NCI-H1092 (cell line): ENCODE data around the gene PAQR9.

Source experiments
- DNase-seq: peaks from one replicate; lab custom pipeline; 2025; lab: John Stamatoyannopoulos, UW

The PAQR9 gene

GRCh38 chr3:142950972-142951371 lies 12.5 kb downstream of the PAQR9 start:
- no peak for DNase-seq

GRCh38 chr3:142947799-142948575 lies 15.5 kb downstream of the PAQR9 start:
- DNase-seq: no peak

GRCh38 chr3:142947352-142947751 lies 16.1 kb downstream of the PAQR9 start:
- DNase-seq: no peak

- no peak for DNase-seq
These were observed 16.6 kb downstream of the PAQR9 start for GRCh38 chr3:142946861-142947260.

GRCh38 chr3:142945023-142945422 lies 18.5 kb downstream of the PAQR9 start:
- DNase-seq: no peak

- no peak for DNase-seq
These were observed 19.1 kb downstream of the PAQR9 start for GRCh38 chr3:142944342-142944741.

GRCh38 chr3:142943870-142944269 lies 19.6 kb downstream of the PAQR9 start:
- DNase-seq: no peak

- no peak for DNase-seq
These were observed 20.1 kb downstream of the PAQR9 start for GRCh38 chr3:142943349-142943748.

GRCh38 chr3:142941373-142942123 lies 21.9 kb downstream of the PAQR9 start:
- DNase-seq: no peak

- DNase-seq: no peak
These were observed 23.0 kb downstream of the PAQR9 start for GRCh38 chr3:142940472-142940871.

- no peak for DNase-seq
These were observed 23.5 kb downstream of the PAQR9 start for GRCh38 chr3:142940000-142940399.

- no peak for DNase-seq
These were observed 27.5 kb downstream of the PAQR9 start for GRCh38 chr3:142935963-142936362.

- DNase-seq: no peak
These were observed 28.6 kb downstream of the PAQR9 start for GRCh38 chr3:142934887-142935269.

- DNase-seq: no peak
These were observed 29.2 kb downstream of the PAQR9 start for GRCh38 chr3:142934128-142934886.

- DNase-seq: no peak
These were observed 32.3 kb downstream of the PAQR9 start for GRCh38 chr3:142931222-142931621.

GRCh38 chr3:142930463-142930862 lies 33.0 kb downstream of the PAQR9 start:
- no peak for DNase-seq

- no peak for DNase-seq
These were observed 33.6 kb downstream of the PAQR9 start for GRCh38 chr3:142929890-142930289.

GRCh38 chr3:142929109-142929508 lies 34.4 kb downstream of the PAQR9 start:
- no peak for DNase-seq

GRCh38 chr3:142926368-142926944 lies 37.0 kb downstream of the PAQR9 start:
- no peak for DNase-seq

GRCh38 chr3:142925140-142925539 lies 38.3 kb downstream of the PAQR9 start:
- DNase-seq: no peak

- DNase-seq: no peak
These were observed 39.8 kb downstream of the PAQR9 start for GRCh38 chr3:142923694-142924093.

GRCh38 chr3:142916605-142917004 lies 46.9 kb downstream of the PAQR9 start:
- no peak for DNase-seq
